WTC11 (cell line): ENCODE results near the gene KIAA0930. TPM values are rescaled to one million over a fixed set of nuclear protein-coding genes. Genes with fewer than 3 reads are reported as not detected.

Experiments
- ATAC-seq: fragments of 200-7000 bp; cut with Tn5 transposase; 2 replicates; pipeline ENCODE4 v1.10.0; 2021; ENCODE audit warnings: mild to moderate bottlenecking, moderate library complexity
- CTCF ChIA-PET: fragments of 300-600 bp; sonication (Branson Sonifier 250); formaldehyde crosslinking; loops from one replicate; lab custom pipeline; 2021; ENCODE audit warnings: antibody characterized with exemption; lab: Charles Lee
- POLR2A ChIA-PET: fragments of 350-600 bp; sonication (Branson Sonifier 250); formaldehyde crosslinking; loops from one replicate; lab custom pipeline; 2021; ENCODE audit warnings: antibody characterized with exemption; lab: Charles Lee
- DNase-seq: peaks from one replicate; pipeline ENCODE4 v3.0.0; 2021; ENCODE audit warnings: low spot score
- H3K27ac Mint-ChIP-seq: 2 replicates; pipeline ENCODE4 v1.8.0; 2021; ENCODE audit warnings: mixed read lengths
- H3K27me3 Mint-ChIP-seq: 2 replicates; pipeline ENCODE4 v1.8.0; 2021; ENCODE audit warnings: low read depth, mild to moderate bottlenecking, moderate library complexity, mixed read lengths
- H3K36me3 Mint-ChIP-seq: 2 replicates; pipeline ENCODE4 v1.8.0; 2021; ENCODE audit warnings: mixed read lengths
- H3K4me1 Mint-ChIP-seq: 2 replicates; pipeline ENCODE4 v1.8.0; 2022; ENCODE audit warnings: mixed read lengths
- H3K4me3 Mint-ChIP-seq: 2 replicates; pipeline ENCODE4 v1.8.0; 2021; ENCODE audit warnings: mild to moderate bottlenecking, moderate library complexity, mixed read lengths
- H3K9me3 Mint-ChIP-seq: 2 replicates; pipeline ENCODE4 v1.8.0; 2021; ENCODE audit warnings: mixed read lengths
- CBFB ChIP-seq: sonication (generic); formaldehyde crosslinking; IDR thresholded peaks from 2 replicates; pipeline ENCODE4 v1.8.1; 2022; ENCODE audit warnings: mild to moderate bottlenecking, low read depth, missing genetic modification reagents
- ESRRA ChIP-seq: sonication (generic); formaldehyde crosslinking; IDR thresholded peaks from 2 replicates; pipeline ENCODE4 v1.8.1; 2022; ENCODE audit warnings: mild to moderate bottlenecking, missing genetic modification reagents, borderline replicate concordance
- ETV6 ChIP-seq: sonication (generic); formaldehyde crosslinking; IDR thresholded peaks from 2 replicates; pipeline ENCODE4 v1.8.1; 2022; ENCODE audit warnings: mild to moderate bottlenecking, missing genetic modification reagents
- FOXK1 ChIP-seq: sonication (generic); formaldehyde crosslinking; IDR thresholded peaks from 2 replicates; pipeline ENCODE4 v1.8.0; 2022; ENCODE audit warnings: mild to moderate bottlenecking, moderate library complexity, missing genetic modification reagents
- FOXP1 ChIP-seq: sonication (generic); formaldehyde crosslinking; IDR thresholded peaks from 2 replicates; pipeline ENCODE4 v1.8.0; 2022; ENCODE audit warnings: missing genetic modification reagents, mild to moderate bottlenecking, moderate library complexity, borderline replicate concordance
- GABPB1 ChIP-seq: sonication (generic); formaldehyde crosslinking; IDR thresholded peaks from 2 replicates; pipeline ENCODE4 v1.8.1; 2023; ENCODE audit warnings: mild to moderate bottlenecking, missing genetic modification reagents
- GTF2I ChIP-seq: fragments of 250-450 bp; sonication (Bioruptor Pico); conservative IDR thresholded peaks from 2 replicates; pipeline ENCODE4 v1.4.0; 2021; ENCODE audit warnings: mild to moderate bottlenecking
- KAT7 ChIP-seq: sonication (generic); formaldehyde crosslinking; IDR thresholded peaks from 2 replicates; pipeline ENCODE4 v1.8.1; 2023; ENCODE audit warnings: missing genetic modification reagents, mild to moderate bottlenecking, borderline replicate concordance
- MYBL2 ChIP-seq: sonication (generic); formaldehyde crosslinking; IDR thresholded peaks from 2 replicates; pipeline ENCODE4 v1.8.1; 2023; ENCODE audit warnings: mild to moderate bottlenecking, moderate library complexity, missing genetic modification reagents
- NFE2L1 ChIP-seq: sonication (generic); formaldehyde crosslinking; IDR thresholded peaks from 2 replicates; pipeline ENCODE4 v1.8.1; 2023; ENCODE audit warnings: missing genetic modification reagents
- NFYB ChIP-seq: sonication (generic); formaldehyde crosslinking; conservative IDR thresholded peaks from 2 replicates; pipeline ENCODE4 v1.8.0; 2022; ENCODE audit warnings: low read depth, missing genetic modification reagents
- SMAD3 ChIP-seq: sonication (generic); formaldehyde crosslinking; IDR thresholded peaks from 2 replicates; pipeline ENCODE4 v1.8.0; 2022; ENCODE audit warnings: missing genetic modification reagents, mild to moderate bottlenecking, borderline replicate concordance
- SP1 ChIP-seq: sonication (generic); formaldehyde crosslinking; conservative IDR thresholded peaks from 2 replicates; pipeline ENCODE4 v1.8.1; 2022; ENCODE audit warnings: missing genetic modification reagents
- TEAD1 ChIP-seq: sonication (generic); formaldehyde crosslinking; IDR thresholded peaks from 2 replicates; pipeline ENCODE4 v1.8.0; 2022; ENCODE audit warnings: mild to moderate bottlenecking, missing genetic modification reagents
- TP53 ChIP-seq: sonication (generic); formaldehyde crosslinking; IDR thresholded peaks from 2 replicates; pipeline ENCODE4 v1.8.1; 2023; ENCODE audit warnings: mild to moderate bottlenecking, missing genetic modification reagents
- ZBTB21 ChIP-seq: sonication (generic); formaldehyde crosslinking; IDR thresholded peaks from 2 replicates; pipeline ENCODE4 v1.8.1; 2023; ENCODE audit warnings: mild to moderate bottlenecking, missing genetic modification reagents, borderline replicate concordance
- ZNF121 ChIP-seq: sonication (generic); formaldehyde crosslinking; IDR thresholded peaks from 2 replicates; pipeline ENCODE4 v1.8.0; 2023; ENCODE audit warnings: missing genetic modification reagents
- ZNF138 ChIP-seq: sonication (generic); formaldehyde crosslinking; conservative IDR thresholded peaks from 2 replicates; pipeline ENCODE4 v1.8.1; 2022; ENCODE audit warnings: mild to moderate bottlenecking, moderate library complexity, missing genetic modification reagents
- ZNF232 ChIP-seq: sonication (generic); formaldehyde crosslinking; IDR thresholded peaks from 2 replicates; pipeline ENCODE4 v1.8.0; 2022; ENCODE audit warnings: mild to moderate bottlenecking, missing genetic modification reagents
- ZNF317 ChIP-seq: sonication (generic); formaldehyde crosslinking; IDR thresholded peaks from 2 replicates; pipeline ENCODE4 v1.8.1; 2023; ENCODE audit warnings: low read depth, mild to moderate bottlenecking, moderate library complexity, missing genetic modification reagents, borderline replicate concordance
- total RNA-seq: library from RNA; stranded (reverse); gene quantifications from 3 replicates; pipeline ENCODE4 v1.2.3, GENCODE V29; 2021
- TF ChIP-seq, protein P1 (sequence below): sonication (generic); formaldehyde crosslinking; IDR thresholded peaks from 2 replicates; pipeline ENCODE4 v1.8.1; 2023; ENCODE audit warnings: mild to moderate bottlenecking, moderate library complexity, missing genetic modification reagents
- TF ChIP-seq, protein P2 (sequence below): sonication (generic); formaldehyde crosslinking; IDR thresholded peaks from 2 replicates; pipeline ENCODE4 v1.8.1; 2023; ENCODE audit warnings: mild to moderate bottlenecking, missing genetic modification reagents, moderate library complexity
- TF ChIP-seq, protein P3 (sequence below): sonication (generic); formaldehyde crosslinking; IDR thresholded peaks from 2 replicates; pipeline ENCODE4 v1.8.0; 2022; ENCODE audit warnings: mild to moderate bottlenecking, missing genetic modification reagents
- TF ChIP-seq, protein P4 (sequence below): fragments of 200-600 bp; IDR thresholded peaks from 2 replicates; pipeline ENCODE4 v1.8.0; 2022; ENCODE audit warnings: antibody characterized with exemption
- TF ChIP-seq, protein P5 (sequence below): sonication (generic); formaldehyde crosslinking; IDR thresholded peaks from 2 replicates; pipeline ENCODE4 v1.8.0; 2023; ENCODE audit warnings: missing genetic modification reagents, mild to moderate bottlenecking, borderline replicate concordance
- TF ChIP-seq, protein P6 (sequence below): sonication (generic); formaldehyde crosslinking; IDR thresholded peaks from 2 replicates; pipeline ENCODE4 v1.8.0; 2022; ENCODE audit warnings: mild to moderate bottlenecking, missing genetic modification reagents
- TF ChIP-seq, protein P7 (sequence below): sonication (generic); formaldehyde crosslinking; IDR thresholded peaks from 2 replicates; pipeline ENCODE4 v1.8.1; 2023; ENCODE audit warnings: mild to moderate bottlenecking, missing genetic modification reagents, moderate library complexity

The KIAA0930 gene
- total RNA-seq, 1 experiment from 2014 or later = 62.1 TPM

DNA sequence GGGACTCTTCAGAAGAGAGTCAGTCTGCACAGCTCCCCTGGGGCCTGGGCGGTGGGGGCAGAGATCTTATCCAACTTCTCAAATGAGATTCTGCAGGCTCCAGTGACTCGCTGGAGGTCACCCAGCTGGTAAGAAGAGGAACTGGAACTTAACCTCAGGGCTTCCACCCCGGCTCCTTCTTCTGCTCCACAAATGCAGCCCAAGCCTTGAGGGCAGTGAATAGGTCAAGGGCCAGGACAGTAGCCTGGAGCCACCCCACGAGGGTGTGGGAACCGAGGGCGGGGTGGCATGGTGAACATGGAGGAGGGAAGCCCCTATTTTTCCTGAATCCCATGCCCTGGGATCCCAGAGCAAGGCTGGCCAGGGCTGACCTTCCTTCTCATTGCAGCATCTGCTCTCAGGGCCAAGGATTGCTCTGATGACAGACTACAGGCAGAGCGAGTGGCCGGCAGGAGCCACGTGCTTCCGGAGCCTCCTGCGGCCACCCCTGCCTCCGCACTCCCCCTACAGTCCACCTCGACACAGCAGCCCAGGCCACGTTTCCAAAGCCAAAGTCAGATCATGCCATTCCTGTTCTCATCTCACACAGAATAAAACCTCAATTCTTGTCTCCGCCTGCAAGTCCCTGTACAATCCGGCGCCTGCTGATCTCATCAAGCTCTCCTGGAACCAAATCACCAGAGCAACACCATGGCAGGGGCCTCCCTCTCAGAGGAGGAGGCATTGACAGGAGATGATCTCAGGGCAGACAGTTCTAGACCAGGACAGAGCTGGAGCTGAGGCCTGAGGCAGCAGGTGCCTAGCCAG lies 23.0 kb upstream of the KIAA0930 start:
- POLR2A ChIA-PET = no interaction called here
- Mint-ChIP-seq H3K27me3 (peaks cover 25% of the 10 kb centered on the region), H3K4me3 (no peak overlapping the region), H3K36me3 (no peaks in the 10 kb centered on the region), H3K9me3 (no peaks in the 10 kb centered on the region), H3K4me1 (peaks cover 14% of the 10 kb centered on the region), H3K27ac (peak overlapping the region; percentile 2; the same call in 1 of the 2 replicates)
- CTCF ChIA-PET = interaction anchor here (0.6 to 3.1 kb wide), 5 partner anchors 38 to 162 kb away, joined by 3 to 12 read pairs (median 3); no protein-coding TSS in a partner anchor
- DNase-seq = peak; percentile 73
- peak; percentile 59 for ATAC-seq
- TF ChIP-seq FOXP1 (CRISPR knock-in tag) = peak; percentile 77; the same call in 1 of the 2 replicates
- TF ChIP-seq, protein P1, sequence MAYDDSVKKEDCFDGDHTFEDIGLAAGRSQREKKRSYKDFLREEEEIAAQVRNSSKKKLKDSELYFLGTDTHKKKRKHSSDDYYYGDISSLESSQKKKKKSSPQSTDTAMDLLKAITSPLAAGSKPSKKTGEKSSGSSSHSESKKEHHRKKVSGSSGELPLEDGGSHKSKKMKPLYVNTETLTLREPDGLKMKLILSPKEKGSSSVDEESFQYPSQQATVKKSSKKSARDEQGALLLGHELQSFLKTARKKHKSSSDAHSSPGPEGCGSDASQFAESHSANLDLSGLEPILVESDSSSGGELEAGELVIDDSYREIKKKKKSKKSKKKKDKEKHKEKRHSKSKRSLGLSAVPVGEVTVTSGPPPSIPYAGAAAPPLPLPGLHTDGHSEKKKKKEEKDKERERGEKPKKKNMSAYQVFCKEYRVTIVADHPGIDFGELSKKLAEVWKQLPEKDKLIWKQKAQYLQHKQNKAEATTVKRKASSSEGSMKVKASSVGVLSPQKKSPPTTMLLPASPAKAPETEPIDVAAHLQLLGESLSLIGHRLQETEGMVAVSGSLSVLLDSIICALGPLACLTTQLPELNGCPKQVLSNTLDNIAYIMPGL (CRISPR knock-in tag) = peak; percentile 43; the same call in 1 of the 2 replicates
- peak; percentile 87 for TF ChIP-seq GABPB1 (CRISPR knock-in tag)
- 0 out of 2 replicates have a peak, but pooled peaks have one; percentile 51 for TF ChIP-seq TP53
- TF ChIP-seq, protein P2, sequence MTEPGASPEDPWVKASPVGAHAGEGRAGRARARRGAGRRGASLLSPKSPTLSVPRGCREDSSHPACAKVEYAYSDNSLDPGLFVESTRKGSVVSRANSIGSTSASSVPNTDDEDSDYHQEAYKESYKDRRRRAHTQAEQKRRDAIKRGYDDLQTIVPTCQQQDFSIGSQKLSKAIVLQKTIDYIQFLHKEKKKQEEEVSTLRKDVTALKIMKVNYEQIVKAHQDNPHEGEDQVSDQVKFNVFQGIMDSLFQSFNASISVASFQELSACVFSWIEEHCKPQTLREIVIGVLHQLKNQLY (CRISPR knock-in tag) = no peak
- TF ChIP-seq KAT7 (CRISPR knock-in tag) = no peak
- TF ChIP-seq, protein P3, sequence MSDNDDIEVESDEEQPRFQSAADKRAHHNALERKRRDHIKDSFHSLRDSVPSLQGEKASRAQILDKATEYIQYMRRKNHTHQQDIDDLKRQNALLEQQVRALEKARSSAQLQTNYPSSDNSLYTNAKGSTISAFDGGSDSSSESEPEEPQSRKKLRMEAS (CRISPR knock-in tag) = peak; percentile 98
- TF ChIP-seq ZNF121 (CRISPR knock-in tag) = peak; percentile 36; the same call in 1 of the 2 replicates
- TF ChIP-seq TEAD1 (CRISPR knock-in tag) = peak; percentile 80
- no peak for TF ChIP-seq ZBTB21 (CRISPR knock-in tag)
- peak; percentile 84; the same call in 1 of the 2 replicates for TF ChIP-seq NFE2L1
- TF ChIP-seq, protein P4, sequence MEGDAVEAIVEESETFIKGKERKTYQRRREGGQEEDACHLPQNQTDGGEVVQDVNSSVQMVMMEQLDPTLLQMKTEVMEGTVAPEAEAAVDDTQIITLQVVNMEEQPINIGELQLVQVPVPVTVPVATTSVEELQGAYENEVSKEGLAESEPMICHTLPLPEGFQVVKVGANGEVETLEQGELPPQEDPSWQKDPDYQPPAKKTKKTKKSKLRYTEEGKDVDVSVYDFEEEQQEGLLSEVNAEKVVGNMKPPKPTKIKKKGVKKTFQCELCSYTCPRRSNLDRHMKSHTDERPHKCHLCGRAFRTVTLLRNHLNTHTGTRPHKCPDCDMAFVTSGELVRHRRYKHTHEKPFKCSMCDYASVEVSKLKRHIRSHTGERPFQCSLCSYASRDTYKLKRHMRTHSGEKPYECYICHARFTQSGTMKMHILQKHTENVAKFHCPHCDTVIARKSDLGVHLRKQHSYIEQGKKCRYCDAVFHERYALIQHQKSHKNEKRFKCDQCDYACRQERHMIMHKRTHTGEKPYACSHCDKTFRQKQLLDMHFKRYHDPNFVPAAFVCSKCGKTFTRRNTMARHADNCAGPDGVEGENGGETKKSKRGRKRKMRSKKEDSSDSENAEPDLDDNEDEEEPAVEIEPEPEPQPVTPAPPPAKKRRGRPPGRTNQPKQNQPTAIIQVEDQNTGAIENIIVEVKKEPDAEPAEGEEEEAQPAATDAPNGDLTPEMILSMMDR = peak; percentile 29; the same call in 1 of the 2 replicates
- TF ChIP-seq, protein P5, sequence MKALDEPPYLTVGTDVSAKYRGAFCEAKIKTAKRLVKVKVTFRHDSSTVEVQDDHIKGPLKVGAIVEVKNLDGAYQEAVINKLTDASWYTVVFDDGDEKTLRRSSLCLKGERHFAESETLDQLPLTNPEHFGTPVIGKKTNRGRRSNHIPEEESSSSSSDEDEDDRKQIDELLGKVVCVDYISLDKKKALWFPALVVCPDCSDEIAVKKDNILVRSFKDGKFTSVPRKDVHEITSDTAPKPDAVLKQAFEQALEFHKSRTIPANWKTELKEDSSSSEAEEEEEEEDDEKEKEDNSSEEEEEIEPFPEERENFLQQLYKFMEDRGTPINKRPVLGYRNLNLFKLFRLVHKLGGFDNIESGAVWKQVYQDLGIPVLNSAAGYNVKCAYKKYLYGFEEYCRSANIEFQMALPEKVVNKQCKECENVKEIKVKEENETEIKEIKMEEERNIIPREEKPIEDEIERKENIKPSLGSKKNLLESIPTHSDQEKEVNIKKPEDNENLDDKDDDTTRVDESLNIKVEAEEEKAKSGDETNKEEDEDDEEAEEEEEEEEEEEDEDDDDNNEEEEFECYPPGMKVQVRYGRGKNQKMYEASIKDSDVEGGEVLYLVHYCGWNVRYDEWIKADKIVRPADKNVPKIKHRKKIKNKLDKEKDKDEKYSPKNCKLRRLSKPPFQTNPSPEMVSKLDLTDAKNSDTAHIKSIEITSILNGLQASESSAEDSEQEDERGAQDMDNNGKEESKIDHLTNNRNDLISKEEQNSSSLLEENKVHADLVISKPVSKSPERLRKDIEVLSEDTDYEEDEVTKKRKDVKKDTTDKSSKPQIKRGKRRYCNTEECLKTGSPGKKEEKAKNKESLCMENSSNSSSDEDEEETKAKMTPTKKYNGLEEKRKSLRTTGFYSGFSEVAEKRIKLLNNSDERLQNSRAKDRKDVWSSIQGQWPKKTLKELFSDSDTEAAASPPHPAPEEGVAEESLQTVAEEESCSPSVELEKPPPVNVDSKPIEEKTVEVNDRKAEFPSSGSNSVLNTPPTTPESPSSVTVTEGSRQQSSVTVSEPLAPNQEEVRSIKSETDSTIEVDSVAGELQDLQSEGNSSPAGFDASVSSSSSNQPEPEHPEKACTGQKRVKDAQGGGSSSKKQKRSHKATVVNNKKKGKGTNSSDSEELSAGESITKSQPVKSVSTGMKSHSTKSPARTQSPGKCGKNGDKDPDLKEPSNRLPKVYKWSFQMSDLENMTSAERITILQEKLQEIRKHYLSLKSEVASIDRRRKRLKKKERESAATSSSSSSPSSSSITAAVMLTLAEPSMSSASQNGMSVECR (CRISPR knock-in tag) = no peak
- TF ChIP-seq, protein P6, sequence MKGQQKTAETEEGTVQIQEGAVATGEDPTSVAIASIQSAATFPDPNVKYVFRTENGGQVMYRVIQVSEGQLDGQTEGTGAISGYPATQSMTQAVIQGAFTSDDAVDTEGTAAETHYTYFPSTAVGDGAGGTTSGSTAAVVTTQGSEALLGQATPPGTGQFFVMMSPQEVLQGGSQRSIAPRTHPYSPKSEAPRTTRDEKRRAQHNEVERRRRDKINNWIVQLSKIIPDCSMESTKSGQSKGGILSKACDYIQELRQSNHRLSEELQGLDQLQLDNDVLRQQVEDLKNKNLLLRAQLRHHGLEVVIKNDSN (CRISPR knock-in tag) = peak; percentile 85
- TF ChIP-seq MYBL2 (CRISPR knock-in tag) = no peak
- TF ChIP-seq ZNF317 (CRISPR knock-in tag) = no peak
- TF ChIP-seq FOXK1 (CRISPR knock-in tag) = peak; percentile 64; the same call in 1 of the 2 replicates
- TF ChIP-seq ETV6 (CRISPR knock-in tag) = peak; percentile 59; the same call in 1 of the 2 replicates
- no peak for TF ChIP-seq ZNF138 (CRISPR knock-in tag)
- no peak for TF ChIP-seq GTF2I
- TF ChIP-seq ESRRA (CRISPR knock-in tag) = no peak
- 0 out of 2 replicates have a peak, but pooled peaks have one; percentile 67 for TF ChIP-seq SMAD3 (CRISPR knock-in tag)
- no peak for TF ChIP-seq CBFB (CRISPR knock-in tag)
- peak; percentile 49 for TF ChIP-seq SP1 (CRISPR knock-in tag)
- TF ChIP-seq, protein P7, sequence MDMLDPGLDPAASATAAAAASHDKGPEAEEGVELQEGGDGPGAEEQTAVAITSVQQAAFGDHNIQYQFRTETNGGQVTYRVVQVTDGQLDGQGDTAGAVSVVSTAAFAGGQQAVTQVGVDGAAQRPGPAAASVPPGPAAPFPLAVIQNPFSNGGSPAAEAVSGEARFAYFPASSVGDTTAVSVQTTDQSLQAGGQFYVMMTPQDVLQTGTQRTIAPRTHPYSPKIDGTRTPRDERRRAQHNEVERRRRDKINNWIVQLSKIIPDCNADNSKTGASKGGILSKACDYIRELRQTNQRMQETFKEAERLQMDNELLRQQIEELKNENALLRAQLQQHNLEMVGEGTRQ (CRISPR knock-in tag) = peak; percentile 87
- TF ChIP-seq ZNF232 = 0 out of 2 replicates have a peak, but pooled peaks have one; percentile 60
- TF ChIP-seq NFYB (CRISPR knock-in tag) = 0 out of 2 replicates have a peak, but pooled peaks have one; percentile 10
